ENCODE data around the gene TRIO. TPM values are rescaled to one million over a fixed set of nuclear protein-coding genes. Genes with fewer than 3 reads are reported as not detected.

Gene TRIO
- total and polyA plus RNA-seq, 10 of the 15 experiments (the other 5 are each of a cell fraction or from before 2014, with no cell fraction given): 5.1 to 96.4 (median 44.6) TPM

GRCh38 chr5:14268738-14269137, 125.6 kb downstream of the TRIO start (continued):
- TF ChIP-seq REST (IDR thresholded peaks at IDR 0.05; ENCODE audit: low read depth, low read length): no peak
- TF ChIP-seq POLR2AphosphoS2 (IDR thresholded peaks at IDR 0.05; ENCODE audit: low read depth, low read length): no peak
- no peak for TF ChIP-seq CBX5 (IDR thresholded peaks at IDR 0.05; ENCODE audit: low read depth)
- TF ChIP-seq, protein P1, sequence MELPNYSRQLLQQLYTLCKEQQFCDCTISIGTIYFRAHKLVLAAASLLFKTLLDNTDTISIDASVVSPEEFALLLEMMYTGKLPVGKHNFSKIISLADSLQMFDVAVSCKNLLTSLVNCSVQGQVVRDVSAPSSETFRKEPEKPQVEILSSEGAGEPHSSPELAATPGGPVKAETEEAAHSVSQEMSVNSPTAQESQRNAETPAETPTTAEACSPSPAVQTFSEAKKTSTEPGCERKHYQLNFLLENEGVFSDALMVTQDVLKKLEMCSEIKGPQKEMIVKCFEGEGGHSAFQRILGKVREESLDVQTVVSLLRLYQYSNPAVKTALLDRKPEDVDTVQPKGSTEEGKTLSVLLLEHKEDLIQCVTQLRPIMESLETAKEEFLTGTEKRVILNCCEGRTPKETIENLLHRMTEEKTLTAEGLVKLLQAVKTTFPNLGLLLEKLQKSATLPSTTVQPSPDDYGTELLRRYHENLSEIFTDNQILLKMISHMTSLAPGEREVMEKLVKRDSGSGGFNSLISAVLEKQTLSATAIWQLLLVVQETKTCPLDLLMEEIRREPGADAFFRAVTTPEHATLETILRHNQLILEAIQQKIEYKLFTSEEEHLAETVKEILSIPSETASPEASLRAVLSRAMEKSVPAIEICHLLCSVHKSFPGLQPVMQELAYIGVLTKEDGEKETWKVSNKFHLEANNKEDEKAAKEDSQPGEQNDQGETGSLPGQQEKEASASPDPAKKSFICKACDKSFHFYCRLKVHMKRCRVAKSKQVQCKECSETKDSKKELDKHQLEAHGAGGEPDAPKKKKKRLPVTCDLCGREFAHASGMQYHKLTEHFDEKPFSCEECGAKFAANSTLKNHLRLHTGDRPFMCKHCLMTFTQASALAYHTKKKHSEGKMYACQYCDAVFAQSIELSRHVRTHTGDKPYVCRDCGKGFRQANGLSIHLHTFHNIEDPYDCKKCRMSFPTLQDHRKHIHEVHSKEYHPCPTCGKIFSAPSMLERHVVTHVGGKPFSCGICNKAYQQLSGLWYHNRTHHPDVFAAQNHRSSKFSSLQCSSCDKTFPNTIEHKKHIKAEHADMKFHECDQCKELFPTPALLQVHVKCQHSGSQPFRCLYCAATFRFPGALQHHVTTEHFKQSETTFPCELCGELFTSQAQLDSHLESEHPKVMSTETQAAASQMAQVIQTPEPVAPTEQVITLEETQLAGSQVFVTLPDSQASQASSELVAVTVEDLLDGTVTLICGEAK (IDR thresholded peaks at IDR 0.05; ENCODE audit: borderline replicate concordance): no peak
